GM12878 (cell line): Measurements from ENCODE around the gene SNRPD3. TPM values are rescaled to one million over a fixed set of nuclear protein-coding genes. Genes with fewer than 3 reads are reported as not detected.

ENCODE experiments used
- ATAC-seq: fragments of 200-7000 bp; cut with Tn5 transposase; 3 replicates; pipeline ENCODE4 v1.9.1; 2020; ENCODE audit warnings: mild to moderate bottlenecking, moderate library complexity
- BruUV-seq: library from RNA; stranded (reverse); fragments of 400-500 nt; replicated peaks from 2 replicates; lab custom pipeline; 2021; lab: Mats Ljungman, UMichigan
- CTCF ChIA-PET: fragments of 300-600 bp; sonication (Branson Sonifier 250); formaldehyde crosslinking; extraction: SDS; loops from one replicate; lab custom pipeline; 2021; ENCODE audit warnings: inconsistent platforms; lab: Yijun Ruan, JAX
- POLR2A ChIA-PET: fragments of 350-600 bp; formaldehyde crosslinking; extraction: SDS; loops from one replicate; lab custom pipeline; 2021; ENCODE audit warnings: inconsistent platforms; lab: Charles Lee
- RAD21 ChIA-PET: fragments of 300-600 bp; sonication (Branson Sonifier 250); formaldehyde crosslinking; loops from one replicate; lab custom pipeline; 2023; ENCODE audit warnings: antibody characterized with exemption; ENCODE audit not compliant: unreplicated experiment; lab: Charles Lee
- SMC1A ChIA-PET: fragments of 300-600 bp; sonication (Branson Sonifier 250); formaldehyde crosslinking; loops from one replicate; lab custom pipeline; 2023; ENCODE audit not compliant: unreplicated experiment, uncharacterized antibody; lab: Charles Lee
- DNase-seq: peaks from one replicate; pipeline ENCODE4 v3.0.0-alpha.2; 2011; ENCODE audit warnings: low read depth, low spot score
- FAIRE-seq: peaks from 3 replicates; lab custom pipeline; 2011; peaks lifted over from hg19 to GRCh38; lab: Jason Lieb, UNC
- H2AFZ ChIP-seq: 2 replicates; pipeline ENCODE4 v1.6.0; 2011; ENCODE audit warnings: low read depth, low read length, control low read depth; ENCODE audit not compliant: control insufficient read depth
- H3K27ac ChIP-seq: 2 replicates; pipeline ENCODE4 v1.5.1; 2011; ENCODE audit warnings: control low read depth; ENCODE audit not compliant: control insufficient read depth, insufficient read depth
- H3K27me3 ChIP-seq, 2 experiments: replicated peaks in 1 of 2; 2 replicates each; pipeline versions ENCODE4 v1.6.0 to v1.6.1; 2011; ENCODE audit warnings: low read length in 1 of 2; ENCODE audit not compliant: control insufficient read depth in 2 of 2, insufficient read depth in 2 of 2
- H3K36me3 ChIP-seq, 2 experiments: 2 replicates each; pipeline ENCODE4 v1.5.1; 2011; ENCODE audit warnings: low read length in 1 of 2; ENCODE audit not compliant: control insufficient read depth in 2 of 2, insufficient read depth in 2 of 2
- H3K4me1 ChIP-seq: 2 replicates; pipeline ENCODE4 v1.6.1; 2011; ENCODE audit warnings: mild to moderate bottlenecking, low read length, moderate library complexity, mixed read lengths; ENCODE audit not compliant: control insufficient read depth, insufficient read depth
- H3K4me2 ChIP-seq: 2 replicates; pipeline ENCODE4 v1.6.0; 2011; ENCODE audit warnings: control low read depth; ENCODE audit not compliant: control insufficient read depth, insufficient read depth
- H3K4me3 ChIP-seq: fragments of 200-600 bp; sonication (generic); 2 replicates; pipeline ENCODE4 v1.5.1; 2016
- H3K79me2 ChIP-seq: 2 replicates; pipeline ENCODE4 v1.6.0; 2011; ENCODE audit warnings: low read length; ENCODE audit not compliant: control insufficient read depth, insufficient read depth
- H3K9ac ChIP-seq: 2 replicates; pipeline ENCODE4 v1.8.0; 2011; ENCODE audit warnings: low read length, control low read depth, mixed read lengths; ENCODE audit not compliant: control insufficient read depth, insufficient read depth
- H3K9me3 ChIP-seq: replicated peaks from 3 replicates; pipeline ENCODE4 v1.5.1; 2011; ENCODE audit warnings: mild to moderate bottlenecking, low read length; ENCODE audit not compliant: control insufficient read depth, insufficient read depth
- H4K20me1 ChIP-seq: 2 replicates; pipeline ENCODE4 v1.6.0; 2011; ENCODE audit not compliant: control insufficient read depth, insufficient read depth
- BCL11A ChIP-seq: IDR thresholded peaks from 2 replicates; pipeline ENCODE4 v1.6.1; 2011; ENCODE audit warnings: low read depth, low read length
- BCLAF1 ChIP-seq: fragments of 450-650 bp; IDR thresholded peaks from 2 replicates; pipeline ENCODE4 v1.6.1; 2017; ENCODE audit warnings: antibody characterized with exemption, mild to moderate bottlenecking, moderate library complexity
- BRCA1 ChIP-seq: IDR thresholded peaks from 2 replicates; pipeline ENCODE4 v1.6.1; 2011; ENCODE audit warnings: low read depth, low read length, improper control_type of control experiment
- CEBPZ ChIP-seq: fragments of 150-350 bp; IDR thresholded peaks from 2 replicates; pipeline ENCODE4 v1.6.1; 2016; ENCODE audit warnings: low read depth, low read length
- FOXK2 ChIP-seq: fragments of 450-650 bp; IDR thresholded peaks from 2 replicates; pipeline ENCODE4 v1.6.1; 2017; ENCODE audit warnings: mild to moderate bottlenecking, moderate library complexity
- KAT2A ChIP-seq: conservative IDR thresholded peaks from 2 replicates; pipeline ENCODE4 v1.6.1; 2011; ENCODE audit warnings: low read depth, low read length; ENCODE audit not compliant: control insufficient read depth
- MTA3 ChIP-seq: IDR thresholded peaks from 2 replicates; pipeline ENCODE4 v1.6.1; 2012; ENCODE audit warnings: low read length, inconsistent platforms, borderline replicate concordance
- NFYB ChIP-seq: IDR thresholded peaks from 2 replicates; pipeline ENCODE4 v1.6.1; 2011; ENCODE audit warnings: low read depth, mild to moderate bottlenecking, low read length, improper control_type of control experiment, moderate library complexity; ENCODE audit not compliant: insufficient read depth
- NKRF ChIP-seq: fragments of 450-650 bp; conservative IDR thresholded peaks from 2 replicates; pipeline ENCODE4 v1.6.1; 2017; ENCODE audit warnings: mild to moderate bottlenecking, moderate library complexity
- POLR2AphosphoS5 ChIP-seq: IDR thresholded peaks from 2 replicates; pipeline ENCODE4 v1.6.1; 2011; ENCODE audit warnings: mild to moderate bottlenecking, low read length, inconsistent platforms
- RELA ChIP-seq: fragments of 450-650 bp; IDR thresholded peaks from 2 replicates; pipeline ENCODE4 v1.8.0; 2014; ENCODE audit warnings: borderline replicate concordance; ENCODE audit not compliant: partially characterized antibody
- ZSCAN29 ChIP-seq: fragments of 450-650 bp; IDR thresholded peaks from 2 replicates; pipeline ENCODE4 v1.6.1; 2017; ENCODE audit warnings: mild to moderate bottlenecking, moderate library complexity
- WGBS: methylation state at CpG from one replicate; pipeline ENCODE4 v1.1.6; 2016; ENCODE audit warnings: low lambda C conversion rate; ENCODE audit not compliant: insufficient replicate concordance, insufficient coverage; ENCODE audit errors: missing lambda C conversion rate; 5-methylcytosine and 5-hydroxymethylcytosine counted together
- in situ Hi-C: fragments of 300-500 bp; cut with MboI; formaldehyde crosslinking; loops from 9 replicates; pipeline ENCODE4 v1.14.3; 2018; ENCODE audit warnings: mixed read lengths
- intact Hi-C: fragments of 100-400 bp; cut with micrococcal nuclease; formaldehyde crosslinking; loops from one replicate; pipeline ENCODE4 v1.14.2; 2022; ENCODE audit not compliant: unreplicated experiment
- polyA plus RNA-seq, 11 experiments: library from polyadenylated mRNA; depleted of rRNA in 4 of 11; unstranded in 6 of 11; stranded (reverse) in 5 of 11; fragments of >200 nt; fragmentation: Nextera tagmentation in 4 of 11; fragmentation: Illumina TruSeq in 1 of 11; extraction: Ambion mirVana in 4 of 11; extraction: Trizol in 1 of 11; gene quantifications; 1 replicate in 1 of 11; 2 replicates in 10 of 11; pipeline versions ENCODE4 v1.2.1 to v1.2.3, GENCODE V29; 2011 to 2016; ENCODE audit warnings: inconsistent platforms in 2 of 11, missing spikeins in 2 of 11, low read depth in 1 of 11
- total RNA-seq, 4 experiments: library from RNA; depleted of rRNA in 3 of 4; stranded (reverse); fragments of >200 nt in 3 of 4; fragmentation: Illumina TruSeq in 1 of 4; extraction: Trizol in 1 of 4; gene quantifications; 2 replicates each; pipeline versions ENCODE4 v1.2.1 to v1.2.3, GENCODE V29; 2013 to 2021

The SNRPD3 gene
- total and polyA plus RNA-seq, 10 of the 15 experiments (the other 5 are each of a cell fraction or from before 2014, with no cell fraction given) = 112 to 324 (median 242) TPM

GRCh38 chr22:24554313-24555164 is 1.3 kb upstream of the SNRPD3 start, which contains the start of gene GUCD1:
Gene GUCD1, minus strand, starts transcription at chr22:24555138. Its CDS starts 147 bp downstream, at chr22:24554991.
- Histone ChIP-seq H3K79me2 (peaks cover 83% of the 10 kb centered on the region), H3K27ac (peak within 1 kb of the TSS; percentile 99), H3K27me3 (no peaks in the 10 kb centered on the region), H3K36me3 (peaks cover 8% of the 10 kb centered on the region in 2 experiments), H3K9ac (peak within 1 kb of the TSS; percentile 99), H3K4me3 (peak within 1 kb of the TSS; percentile 99), H4K20me1 (no peaks in the 10 kb centered on the region; the same call in 1 of the 2 replicates), H3K4me2 (peak within 1 kb of the TSS; percentile 94), H3K4me1 (peaks cover 14% of the 10 kb centered on the region), H3K9me3 (no peaks in the 10 kb centered on the region), H2AFZ (peak within 1 kb of the TSS; percentile 93)
- ATAC-seq (peak; percentile 21), DNase-seq (no peak), FAIRE-seq (no peak)
- CTCF ChIA-PET = interaction anchor here (0.5 to 0.7 kb wide), 3 partner anchors 14 to 147 kb away, joined by 3 read pairs; no protein-coding TSS in a partner anchor
- SMC1A ChIA-PET = interaction anchor here (1.1 to 1.9 kb wide), 3 partner anchors 10 to 156 kb away, joined by 4 to 7 read pairs (median 4); no protein-coding TSS in a partner anchor
- in situ Hi-C loops = no loop called here
- RAD21 ChIA-PET = interaction anchor here (0.9 to 2.1 kb wide), 7 partner anchors 11 to 155 kb away, joined by 3 to 7 read pairs (median 3); partner anchors contain the start of gene ADORA2A
- POLR2A ChIA-PET = interaction anchor here (1.0 to 2.5 kb wide), 6 partner anchors 10 to 127 kb away, joined by 3 to 42 read pairs (median 4); partner anchors contain the start of gene ADORA2A
- intact Hi-C loops = loop anchor here (1.0 kb wide), 1 partner anchor 120 kb away; no protein-coding TSS in a partner anchor
- under 1% methylated on average over 45 of the region's 64 CpGs for WGBS
- BruUV-seq = no TSS peak
- TF ChIP-seq BCLAF1 (no peak), BRCA1 (no peak), NKRF (peak; percentile 77; the same call in 1 of the 2 replicates), RELA (no peak), ZSCAN29 (no peak), MTA3 (no peak), NFYB (no peak), KAT2A (no peak), FOXK2 (no peak), CEBPZ (no peak), BCL11A (no peak), POLR2AphosphoS5 (peak; percentile 65; the same call in 1 of the 2 replicates)
